ENCODE data around the gene EIF4E2.

GRCh38 chr2:232610081-232610480 lies 59.6 kb downstream of the EIF4E2 start:
- TF ChIP-seq CTCF (IDR thresholded peaks at IDR 0.05) (no peak), POLR2A (IDR thresholded peaks at IDR 0.05) (no peak)
